Loucy (cell line): ENCODE data around the gene SMG6.

ENCODE experiments used
- H2AFZ ChIP-seq: fragments of 200-600 bp; sonication (generic); 2 replicates; pipeline ENCODE4 v1.6.0; 2016; ENCODE audit warnings: antibody characterized with exemption, mild to moderate bottlenecking, low read length, moderate library complexity
- H3F3A ChIP-seq: fragments of 200-600 bp; 2 replicates; pipeline ENCODE4 v1.6.0; 2016; ENCODE audit warnings: antibody characterized with exemption, low read depth, mild to moderate bottlenecking
- H3K27me3 ChIP-seq: fragments of 200-600 bp; sonication (generic); 2 replicates; pipeline ENCODE4 v1.6.1; 2014; ENCODE audit warnings: low read length, mild to moderate bottlenecking; ENCODE audit not compliant: insufficient read depth, poor library complexity, severe bottlenecking
- H3K36me3 ChIP-seq: fragments of 200-600 bp; sonication (generic); 2 replicates; pipeline ENCODE4 v1.6.1; 2016; ENCODE audit warnings: low read length; ENCODE audit not compliant: insufficient read depth
- H3K4me1 ChIP-seq: fragments of 200-600 bp; sonication (generic); 2 replicates; pipeline ENCODE4 v1.5.1; 2014; ENCODE audit warnings: low read length, mild to moderate bottlenecking; ENCODE audit not compliant: insufficient read depth, poor library complexity, severe bottlenecking
- H3K4me2 ChIP-seq: fragments of 200-600 bp; sonication (generic); 2 replicates; pipeline ENCODE4 v1.6.0; 2014; ENCODE audit warnings: antibody characterized with exemption, low read length, low read depth, mild to moderate bottlenecking; ENCODE audit not compliant: poor library complexity, severe bottlenecking
- H3K4me3 ChIP-seq: fragments of 200-600 bp; sonication (generic); 2 replicates; pipeline ENCODE4 v1.5.1; 2014; ENCODE audit warnings: low read length, mild to moderate bottlenecking, mixed read lengths; ENCODE audit not compliant: poor library complexity, severe bottlenecking
- H3K79me2 ChIP-seq: fragments of 200-600 bp; sonication (generic); 2 replicates; pipeline ENCODE4 v1.6.1; 2014; ENCODE audit warnings: low read length; ENCODE audit not compliant: insufficient read depth
- H3K9ac ChIP-seq: fragments of 200-600 bp; sonication (generic); 2 replicates; pipeline ENCODE4 v1.6.0; 2014; ENCODE audit warnings: mild to moderate bottlenecking, low read depth, low read length, moderate library complexity; ENCODE audit not compliant: poor library complexity, severe bottlenecking
- H3K9me2 ChIP-seq: fragments of 200-600 bp; sonication (generic); replicated peaks from 2 replicates; pipeline ENCODE4 v1.6.1; 2016; ENCODE audit warnings: low read depth, low read length, mixed read lengths
- H3K9me3 ChIP-seq: fragments of 200-600 bp; sonication (generic); 2 replicates; pipeline ENCODE4 v1.6.1; 2014; ENCODE audit warnings: mild to moderate bottlenecking, antibody characterized with exemption, low read length, low read depth; ENCODE audit not compliant: insufficient read depth
- H4K20me1 ChIP-seq: fragments of 200-600 bp; sonication (generic); 2 replicates; pipeline ENCODE4 v1.6.0; 2014; ENCODE audit warnings: antibody characterized with exemption, low read length, mild to moderate bottlenecking; ENCODE audit not compliant: insufficient read depth, poor library complexity, severe bottlenecking
- CTCF ChIP-seq: fragments of 200-600 bp; sonication (generic); conservative IDR thresholded peaks from 2 replicates; pipeline ENCODE4 v1.5.1; 2014; ENCODE audit warnings: mild to moderate bottlenecking, antibody characterized with exemption, low read length
- EZH2phosphoT487 ChIP-seq: fragments of 200-600 bp; IDR thresholded peaks from 2 replicates; pipeline ENCODE4 v1.6.1; 2018; ENCODE audit warnings: antibody characterized with exemption, mild to moderate bottlenecking, moderate library complexity, borderline replicate concordance

Gene SMG6

DNA sequence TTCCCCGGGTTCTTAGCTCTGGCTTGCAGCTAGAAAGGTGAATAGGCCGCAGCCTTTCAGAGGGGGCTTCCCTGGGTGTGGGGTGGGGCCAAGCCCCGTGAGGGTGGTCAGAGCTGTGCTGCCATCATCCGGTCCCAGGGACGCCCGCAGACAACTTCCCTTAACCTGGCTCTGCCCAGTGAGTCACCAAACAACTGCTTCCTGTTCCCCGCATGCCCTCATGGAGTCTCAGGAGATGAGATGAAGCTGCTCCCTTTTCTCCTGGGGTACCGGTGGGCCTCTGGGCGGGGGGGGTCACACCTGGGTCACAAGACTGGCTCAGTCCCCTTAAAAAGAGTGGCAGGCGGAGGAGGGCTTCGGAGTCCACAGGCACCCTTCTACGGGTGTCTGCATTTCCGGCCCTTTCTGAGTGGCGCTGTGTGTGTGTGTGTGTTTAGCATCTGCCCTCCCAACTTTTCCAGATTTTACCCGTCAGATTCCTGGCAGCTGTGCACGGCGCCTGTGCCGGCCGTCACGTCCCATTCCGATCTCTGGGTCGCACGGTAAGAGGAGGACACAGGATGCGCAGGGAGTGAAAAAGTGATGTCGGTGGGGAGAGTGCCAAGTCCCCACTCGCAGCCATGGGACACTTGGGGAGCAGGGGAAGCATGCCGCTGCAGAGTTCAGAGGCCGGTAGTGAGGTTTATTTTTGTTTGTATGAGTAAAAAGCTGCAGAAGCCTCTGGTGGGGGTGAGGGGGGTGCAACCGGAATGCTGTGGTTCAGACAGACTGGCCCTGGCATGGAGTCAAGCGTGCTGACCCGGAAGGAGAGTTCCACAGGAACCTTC, 231.9 kb downstream of the SMG6 start:
- Histone ChIP-seq H3K4me2 (no peak overlapping the region), H3K27me3 (no peaks in the 10 kb centered on the region), H4K20me1 (no peaks in the 10 kb centered on the region), H3K9me3 (no peaks in the 10 kb centered on the region), H3K4me1 (no peaks in the 10 kb centered on the region), H3K79me2 (no peaks in the 10 kb centered on the region), H3K36me3 (peaks cover 74% of the 10 kb centered on the region; the same call in 1 of the 2 replicates), H2AFZ (no peak overlapping the region), H3K9ac (no peak overlapping the region), H3K4me3 (no peak overlapping the region), H3K9me2 (no peaks in the 10 kb centered on the region), H3F3A (no peaks in the 10 kb centered on the region)
- TF ChIP-seq CTCF (no peak), EZH2phosphoT487 (no peak)

DNA sequence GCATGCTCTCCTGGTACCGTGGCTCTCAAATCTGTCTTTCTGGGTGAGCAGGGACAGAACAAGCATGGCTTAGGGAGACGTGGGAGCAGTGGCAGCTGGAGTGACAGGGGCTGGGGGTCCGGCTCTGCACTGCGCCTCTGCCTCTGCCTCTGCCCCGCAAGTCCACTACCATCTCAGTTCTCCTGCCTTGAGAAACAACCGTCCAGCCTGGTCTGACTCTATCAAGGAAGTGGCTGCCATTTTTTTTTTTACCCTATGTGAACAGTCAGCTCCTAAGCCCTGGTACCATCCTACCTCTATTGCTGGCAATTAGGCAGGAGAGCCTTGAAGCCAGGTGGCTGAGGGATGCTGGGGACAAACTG, 232.6 kb downstream of the SMG6 start:
- TF ChIP-seq CTCF (no peak), EZH2phosphoT487 (no peak)
- no peak overlapping the region for H3K9ac ChIP-seq
- no peaks in the 10 kb centered on the region for H3K4me1 ChIP-seq
- H3F3A ChIP-seq = no peaks in the 10 kb centered on the region
- H3K9me3 ChIP-seq = no peaks in the 10 kb centered on the region
- H3K4me3 ChIP-seq = no peak overlapping the region
- H3K36me3 ChIP-seq = peaks cover 74% of the 10 kb centered on the region; the same call in 1 of the 2 replicates
- H3K9me2 ChIP-seq = no peaks in the 10 kb centered on the region
- no peaks in the 10 kb centered on the region for H4K20me1 ChIP-seq
- H3K4me2 ChIP-seq = no peak overlapping the region
- no peaks in the 10 kb centered on the region for H3K27me3 ChIP-seq
- H2AFZ ChIP-seq = no peak overlapping the region
- no peaks in the 10 kb centered on the region for H3K79me2 ChIP-seq

DNA sequence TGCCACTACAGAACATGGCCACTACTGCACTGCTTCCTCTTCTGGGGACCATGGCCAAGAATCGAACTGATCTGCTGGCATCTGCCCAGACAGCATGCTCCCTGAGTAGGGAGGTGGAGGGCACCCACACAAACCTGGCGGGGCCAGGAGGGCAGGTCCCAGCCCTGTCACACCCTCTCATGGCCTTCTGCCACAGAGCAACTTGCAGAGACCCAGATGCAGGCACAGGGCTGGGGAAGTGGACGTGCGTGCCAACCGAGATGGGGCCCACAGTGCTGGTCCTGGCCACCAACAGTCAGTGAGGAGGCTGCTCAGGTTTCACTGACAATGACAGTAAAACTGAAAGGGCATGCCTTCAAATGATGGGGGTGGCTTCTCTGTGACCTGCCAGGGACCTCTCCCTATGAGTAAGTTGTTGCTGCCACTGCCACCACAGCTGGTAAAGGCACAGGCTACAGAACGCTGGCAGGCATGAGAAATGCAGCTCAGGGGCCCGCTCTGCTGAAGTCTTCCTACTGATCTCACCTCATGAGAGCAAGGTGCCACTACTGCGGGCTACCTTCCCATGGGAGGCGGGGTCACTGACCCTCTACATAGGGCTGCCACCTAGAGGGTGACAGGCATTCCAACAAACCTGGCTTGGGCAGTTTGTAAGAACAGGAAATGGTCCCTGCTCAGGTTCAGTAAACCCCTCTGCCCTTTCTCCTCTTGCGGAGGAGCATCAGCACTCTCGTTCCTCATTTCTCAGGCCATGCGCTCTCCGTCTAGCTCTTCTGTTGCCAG, 233.2 kb downstream of the SMG6 start:
- Histone ChIP-seq H3F3A (no peaks in the 10 kb centered on the region), H2AFZ (no peak overlapping the region), H3K4me3 (no peak overlapping the region), H3K4me2 (no peak overlapping the region), H3K27me3 (no peaks in the 10 kb centered on the region), H3K36me3 (peaks cover 77% of the 10 kb centered on the region; the same call in 1 of the 2 replicates), H3K9ac (no peak overlapping the region), H3K9me2 (no peaks in the 10 kb centered on the region), H3K9me3 (no peaks in the 10 kb centered on the region), H4K20me1 (no peaks in the 10 kb centered on the region), H3K4me1 (no peaks in the 10 kb centered on the region), H3K79me2 (no peaks in the 10 kb centered on the region)
- TF ChIP-seq CTCF (no peak), EZH2phosphoT487 (no peak)
